Lower leg skin (tissue), 4 donors: ENCODE data around the gene EBNA1BP2. TPM values are rescaled to one million over a fixed set of nuclear protein-coding genes. Genes with fewer than 3 reads are reported as not detected.
A peak's percentile ranks its signal among the peaks of the same experiment; 100 is the strongest.

Experiments used
- DNase-seq, 2 donors: peaks; one replicate each; pipeline ENCODE4 v3.0.0-alpha.2; 2019; ENCODE audit warnings: low spot score in 2 of 2
- H3K4me3 ChIP-seq: fragments of 200-600 bp; sonication (generic); 2 replicates; pipeline ENCODE4 v1.5.1; 2017; ENCODE audit warnings: mild to moderate bottlenecking, low read depth; ENCODE audit not compliant: poor library complexity, severe bottlenecking
- POLR2A ChIP-seq, 2 donors: fragments of 450-650 bp; IDR thresholded peaks; one replicate each; pipeline ENCODE4 v1.6.1; 2016 to 2017; ENCODE audit warnings: antibody characterized with exemption in 2 of 2, mild to moderate bottlenecking in 1 of 2, moderate library complexity in 1 of 2
- WGBS, 2 donors: methylation state at CpG; one replicate each; pipeline ENCODE4 v1.1.5; 2018; 5-methylcytosine and 5-hydroxymethylcytosine counted together
- intact Hi-C: fragments of 100-400 bp; cut with DNase I; formaldehyde crosslinking; loops from one replicate; pipeline ENCODE4 v1.15.0; 2023; ENCODE audit warnings: low total_unique reads
- total RNA-seq, 4 donors: library from RNA; depleted of rRNA; stranded (reverse); fragments of >200 nt; gene quantifications; one replicate each; pipeline ENCODE4 v1.1.0, GENCODE V29; 2016
- TF ChIP-seq, protein P1 (sequence below), 3 donors: fragments of 450-650 bp; IDR thresholded peaks; one replicate each; pipeline ENCODE4 v1.5.1; 2016; ENCODE audit warnings: antibody characterized with exemption in 3 of 3, mild to moderate bottlenecking in 3 of 3, moderate library complexity in 2 of 3

The EBNA1BP2 gene
- total RNA-seq, 4 donors from 2014 or later, result 25.2 to 57.2 (median 43.0) TPM

DNA sequence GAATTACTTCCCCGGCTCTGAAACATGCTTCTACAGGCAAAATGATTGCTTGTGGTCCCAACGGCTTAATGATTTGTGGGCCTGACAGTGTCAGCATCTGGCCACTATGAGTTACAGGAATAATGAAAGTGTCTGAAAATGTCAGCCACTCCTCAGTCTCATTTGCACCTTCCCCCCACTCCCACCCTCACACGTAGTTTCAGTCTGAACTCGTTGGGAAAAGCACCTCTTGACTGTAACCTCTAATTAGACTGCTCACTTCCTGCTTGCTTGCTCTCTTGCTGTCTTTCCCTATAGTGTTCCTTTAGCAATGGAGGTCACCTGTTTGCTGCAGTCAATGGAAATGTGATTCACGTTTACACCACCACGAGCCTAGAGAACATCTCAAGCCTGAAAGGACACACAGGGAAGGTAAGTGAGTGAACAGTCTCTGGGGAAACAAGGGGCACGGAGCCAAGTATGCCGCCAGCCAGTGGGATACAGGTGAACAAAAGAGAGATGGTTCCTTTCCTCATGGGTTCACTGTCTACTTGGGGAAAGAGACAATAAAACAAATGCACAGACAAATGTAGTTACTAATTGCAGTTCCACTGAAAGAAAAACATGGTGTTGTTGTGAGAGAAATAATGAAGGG is 27.1 kb upstream of the EBNA1BP2 start:
- peak in 1 of 2 donors; percentile 54 for DNase-seq

DNA sequence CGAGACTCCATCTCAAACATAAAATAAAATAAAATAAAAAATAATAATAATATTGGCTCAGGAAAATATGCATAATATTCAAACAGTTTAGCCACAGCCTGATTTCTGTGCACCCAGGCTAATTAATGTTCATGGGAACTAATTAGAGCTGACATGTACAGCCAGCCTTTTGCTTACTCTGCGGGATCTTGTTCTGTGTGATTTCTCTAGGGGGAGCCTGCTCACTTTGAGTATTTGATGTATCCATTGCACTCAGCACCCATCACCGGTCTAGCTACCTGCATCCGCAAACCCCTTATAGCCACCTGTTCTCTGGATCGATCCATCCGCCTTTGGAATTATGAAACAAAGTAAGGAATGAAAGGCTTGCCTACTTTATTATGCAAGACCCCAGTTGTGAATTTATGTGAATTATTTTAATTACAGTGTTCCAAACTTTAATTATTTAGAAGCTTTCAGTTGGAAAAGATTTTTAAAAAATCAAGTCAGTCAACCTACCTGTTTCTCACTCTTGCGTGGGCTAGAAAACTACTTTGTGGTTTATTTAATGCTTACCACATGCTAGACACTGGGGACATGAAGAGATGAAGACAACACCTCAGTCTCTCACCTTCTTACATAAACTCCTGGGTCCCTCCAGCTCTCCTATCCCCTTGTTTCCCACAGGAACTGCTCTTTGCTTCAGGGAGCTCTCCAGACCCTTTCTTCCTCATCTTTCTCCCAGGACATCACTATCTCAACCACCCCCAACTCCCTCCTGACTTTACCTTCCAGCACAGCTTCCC is 25.4 kb upstream of the EBNA1BP2 start:
- intact Hi-C loops, result no loop called here
- WGBS, 2 donors, result 89 to 90% methylated on average over 7 of the region's 7 CpGs
- DNase-seq, result peak in 1 of 2 donors; percentile 34
- H3K4me3 ChIP-seq, result no peak overlapping the region
- TF ChIP-seq, protein P1, sequence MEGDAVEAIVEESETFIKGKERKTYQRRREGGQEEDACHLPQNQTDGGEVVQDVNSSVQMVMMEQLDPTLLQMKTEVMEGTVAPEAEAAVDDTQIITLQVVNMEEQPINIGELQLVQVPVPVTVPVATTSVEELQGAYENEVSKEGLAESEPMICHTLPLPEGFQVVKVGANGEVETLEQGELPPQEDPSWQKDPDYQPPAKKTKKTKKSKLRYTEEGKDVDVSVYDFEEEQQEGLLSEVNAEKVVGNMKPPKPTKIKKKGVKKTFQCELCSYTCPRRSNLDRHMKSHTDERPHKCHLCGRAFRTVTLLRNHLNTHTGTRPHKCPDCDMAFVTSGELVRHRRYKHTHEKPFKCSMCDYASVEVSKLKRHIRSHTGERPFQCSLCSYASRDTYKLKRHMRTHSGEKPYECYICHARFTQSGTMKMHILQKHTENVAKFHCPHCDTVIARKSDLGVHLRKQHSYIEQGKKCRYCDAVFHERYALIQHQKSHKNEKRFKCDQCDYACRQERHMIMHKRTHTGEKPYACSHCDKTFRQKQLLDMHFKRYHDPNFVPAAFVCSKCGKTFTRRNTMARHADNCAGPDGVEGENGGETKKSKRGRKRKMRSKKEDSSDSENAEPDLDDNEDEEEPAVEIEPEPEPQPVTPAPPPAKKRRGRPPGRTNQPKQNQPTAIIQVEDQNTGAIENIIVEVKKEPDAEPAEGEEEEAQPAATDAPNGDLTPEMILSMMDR (IDR thresholded peaks at IDR 0.05), result no peak
- no peak for TF ChIP-seq POLR2A (IDR thresholded peaks at IDR 0.05)

More for the DNA sequence above, 27.1 kb upstream of the EBNA1BP2 start:
- TF ChIP-seq, protein P1 (IDR thresholded peaks at IDR 0.05), result no peak
- TF ChIP-seq POLR2A (IDR thresholded peaks at IDR 0.05), result no peak
- intact Hi-C loops, result no loop called here
- no peak overlapping the region for H3K4me3 ChIP-seq
- 36 to 45% methylated on average over 8 of the region's 8 CpGs for WGBS, 2 donors

DNA sequence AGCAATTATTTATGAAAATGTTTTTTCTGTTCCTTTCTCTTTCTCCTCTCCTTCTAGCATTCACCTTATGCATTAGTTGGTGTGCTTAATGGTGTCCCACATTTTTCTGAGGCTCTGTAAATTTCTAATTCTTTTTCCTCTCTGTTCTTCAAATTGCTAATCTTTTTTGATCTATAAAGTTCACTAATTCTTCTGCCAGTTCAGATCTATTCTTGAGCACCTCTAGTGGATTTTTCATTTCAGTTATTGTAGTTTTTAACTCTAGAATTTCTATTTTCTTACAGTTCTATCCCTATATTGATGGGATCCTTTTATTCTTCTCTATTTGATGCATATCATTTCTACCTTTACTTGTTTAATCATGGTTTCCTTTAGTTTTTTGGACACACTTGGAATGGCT is 22.4 kb upstream of the EBNA1BP2 start:
- no peak overlapping the region for H3K4me3 ChIP-seq
- DNase-seq, result no peak
- intact Hi-C loops, result no loop called here
- no peak for TF ChIP-seq POLR2A (IDR thresholded peaks at IDR 0.05)
- TF ChIP-seq, protein P1 (IDR thresholded peaks at IDR 0.05), result no peak

DNA sequence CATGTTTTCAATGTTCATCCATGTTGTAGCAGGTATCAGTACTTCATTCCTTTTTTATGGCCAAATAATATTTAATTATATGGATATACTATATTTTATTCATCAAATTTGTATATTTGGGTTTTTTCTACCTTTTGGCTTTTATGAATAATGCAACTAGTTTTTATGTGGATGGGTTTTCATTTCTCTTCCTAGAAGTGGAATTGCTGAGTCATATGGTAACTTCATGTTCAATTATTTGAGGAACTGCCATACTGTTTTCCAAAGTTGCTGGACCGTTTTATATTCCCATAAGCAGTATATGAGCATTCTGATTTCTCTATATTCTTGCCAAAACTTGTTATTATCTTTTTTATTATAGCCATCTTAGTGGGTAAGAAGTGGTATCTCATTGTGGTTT is 16.0 kb upstream of the EBNA1BP2 start:
- WGBS, 2 donors, result 48 to 77% methylated on average over 1 of the region's 1 CpG
- intact Hi-C loops, result no loop called here
- H3K4me3 ChIP-seq, result no peak overlapping the region
- TF ChIP-seq, protein P1 (IDR thresholded peaks at IDR 0.05), result no peak
- no peak for TF ChIP-seq POLR2A (IDR thresholded peaks at IDR 0.05)
- no peak for DNase-seq

DNA sequence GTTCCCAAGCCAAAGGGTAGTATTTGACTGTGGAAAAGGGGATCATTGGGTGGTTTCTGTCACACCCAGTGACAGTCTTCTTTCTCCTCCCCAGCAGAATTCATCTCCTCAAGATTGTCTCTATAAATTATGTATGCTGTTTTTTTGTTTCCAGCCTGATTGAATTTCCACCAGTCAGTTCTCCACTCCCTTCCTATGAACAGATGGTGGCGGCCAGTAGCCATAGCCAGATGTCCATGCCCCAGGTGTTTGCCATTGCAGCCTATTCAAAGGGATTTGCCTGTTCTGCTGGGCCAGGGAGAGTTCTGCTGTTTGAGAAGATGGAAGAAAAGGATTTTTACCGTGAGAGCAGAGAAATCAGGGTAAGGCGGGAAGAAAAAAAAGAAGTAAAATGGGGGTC is 12.9 kb upstream of the EBNA1BP2 start:
- TF ChIP-seq, protein P1 (IDR thresholded peaks at IDR 0.05), result no peak
- TF ChIP-seq POLR2A (IDR thresholded peaks at IDR 0.05), result no peak
- 86% methylated on average over 3 of the region's 3 CpGs for WGBS, 2 donors
- intact Hi-C loops, result no loop called here
- DNase-seq, result no peak
- no peak overlapping the region for H3K4me3 ChIP-seq
